Inflammatory macrophage (primary cell): ENCODE data around the gene ZNF836.
A peak's percentile ranks its signal among the peaks of the same experiment; 100 is the strongest.

Experiments used
- DNase-seq, 2 donors: peaks; one replicate each; pipeline ENCODE4 v3.0.0-alpha.2; 2020 to 2022

Gene ZNF836

GRCh38 chr19:52188822-52189734, 17.7 kb upstream of the ZNF836 start:
- DNase-seq = no peak

GRCh38 chr19:52187407-52187806, 16.0 kb upstream of the ZNF836 start:
- DNase-seq = no peak

- DNase-seq = no peak
Measured at GRCh38 chr19:52176574-52176973, 5.2 kb upstream of the ZNF836 start.

- no peak for DNase-seq
Measured at GRCh38 chr19:52172347-52172746, 926 bp upstream of the ZNF836 start.

- peak in 1 of 2 donors; percentile 0 for DNase-seq
Measured at GRCh38 chr19:52170863-52171320, 529 bp downstream of the ZNF836 start.

GRCh38 chr19:52170304-52170703, 1.1 kb downstream of the ZNF836 start:
- no peak for DNase-seq

- DNase-seq = no peak
Measured at GRCh38 chr19:52155596-52156359, 15.6 kb downstream of the ZNF836 start.

GRCh38 chr19:52148256-52148655, 23.2 kb downstream of the ZNF836 start:
- no peak for DNase-seq

GRCh38 chr19:52142001-52142595, 29.3 kb downstream of the ZNF836 start:
- no peak for DNase-seq

- DNase-seq = no peak
Measured at GRCh38 chr19:52141203-52141602, 30.2 kb downstream of the ZNF836 start.

GRCh38 chr19:52140032-52140710, 31.2 kb downstream of the ZNF836 start:
- no peak for DNase-seq

- DNase-seq = peak; percentile 96
Measured at GRCh38 chr19:52139252-52140031, 32.0 kb downstream of the ZNF836 start, which contains the start of gene ZNF616. ZNF616 (minus strand) TSS chr19:52139938; CDS start chr19:52130512, 9,426 bp downstream.

GRCh38 chr19:52138983-52139251, 32.5 kb downstream of the ZNF836 start:
- DNase-seq = no peak

GRCh38 chr19:52138278-52138982, 33.0 kb downstream of the ZNF836 start:
- peak in 1 of 2 donors; percentile 13 for DNase-seq

GRCh38 chr19:52120286-52120685, 51.1 kb downstream of the ZNF836 start:
- DNase-seq = no peak

- DNase-seq = no peak
Measured at GRCh38 chr19:52115526-52116053, 55.8 kb downstream of the ZNF836 start.

- DNase-seq = no peak
Measured at GRCh38 chr19:52114691-52115090, 56.7 kb downstream of the ZNF836 start.

- no peak for DNase-seq
Measured at GRCh38 chr19:52112624-52113023, 58.8 kb downstream of the ZNF836 start.

GRCh38 chr19:52110780-52111179, 60.6 kb downstream of the ZNF836 start:
- no peak for DNase-seq
